Left colon (tissue), 2 donors: ENCODE measurements around the gene TRPC3. TPM values are rescaled to one million over a fixed set of nuclear protein-coding genes. Genes with fewer than 3 reads are reported as not detected.

Experiments
- total RNA-seq, 2 donors: library from RNA; stranded (reverse); fragmentation: NEBNext Ultra II Directional; extraction: Animal tissue kit (Norgen Biotek cat#: 25700); gene quantifications; one replicate each; pipeline ENCODE4 v1.2.1, GENCODE V29; 2021
- donor health status: DM: no; HTN: no; CAD: no.
- donor health status: DM: yes; HTN: yes; CAD: no.

Gene TRPC3
- total RNA-seq, 2 donors from 2014 or later = 0.52 to 1.1 TPM

Other genes with a start within 250 kb of the TRPC3 start
- under 1 TPM in 1 of 2 donors, not detected in 1; 0.17 TPM for gene SMIM43, start 186.9 kb downstream of the TRPC3 start, total RNA-seq
- gene EXOSC9, start 150.7 kb downstream of the TRPC3 start, total RNA-seq = 10 to 100 TPM; 10.2 to 13.2 TPM
- 1 to 10 TPM; 3.6 to 10.0 TPM for gene CCNA2, start 128.2 kb downstream of the TRPC3 start, total RNA-seq
- gene BBS7, start 81.6 kb downstream of the TRPC3 start, total RNA-seq = 10 to 100 TPM; 11.3 to 14.1 TPM
- 100 to 1,000 TPM in 1 of 2 donors, 10 to 100 TPM in 1; 89.5 to 102 TPM for gene BLTP1, start 200.3 kb upstream of the TRPC3 start, total RNA-seq